ENCODE results near the gene GPLD1. TPM values are rescaled to one million over a fixed set of nuclear protein-coding genes. Genes with fewer than 3 reads are reported as not detected.
"Not testable (repeated sequence)": the region's sequence is repeated elsewhere in the genome, so short reads cannot be mapped to it uniquely, and the experiment has no call there.

The GPLD1 gene
- total RNA-seq, 1 donor = 0.43 TPM

GRCh38 chr6:24405262-24405661 lies 84.1 kb downstream of the GPLD1 start:
- TF ChIP-seq CTCF (IDR thresholded peaks at IDR 0.05; ENCODE audit: insufficient read depth, low read depth, low read length) = no peak
- H3K4me3 ChIP-seq (ENCODE audit: low read depth, low read length) = no peak overlapping the region
- no peak for DNase-seq (ENCODE audit: low read depth)

GRCh38 chr6:24403501-24403824 lies 85.9 kb downstream of the GPLD1 start:
- DNase-seq (ENCODE audit: low read depth) = no peak
- peak overlapping the region; percentile 92 for H3K4me3 ChIP-seq (ENCODE audit: low read depth, low read length)
- TF ChIP-seq CTCF (IDR thresholded peaks at IDR 0.05; ENCODE audit: insufficient read depth, low read depth, low read length) = no peak

- TF ChIP-seq CTCF (IDR thresholded peaks at IDR 0.05; ENCODE audit: insufficient read depth, low read depth, low read length) = no peak
- peak within 1 kb of the TSS; percentile 92 for H3K4me3 ChIP-seq (ENCODE audit: low read depth, low read length)
- peak; percentile 68 for DNase-seq (ENCODE audit: low read depth)
Measured at GRCh38 chr6:24402697-24403500, 86.5 kb downstream of the GPLD1 start, which contains the start of gene MRS2. TSS of gene MRS2 (plus strand) at chr6:24402936. CDS start at chr6:24403047, 111 bp downstream.

- no peak for DNase-seq (ENCODE audit: low read depth)
- no peak overlapping the region for H3K4me3 ChIP-seq (ENCODE audit: low read depth, low read length)
- TF ChIP-seq CTCF (IDR thresholded peaks at IDR 0.05; ENCODE audit: insufficient read depth, low read depth, low read length) = no peak
Measured at GRCh38 chr6:24401458-24401857, 87.9 kb downstream of the GPLD1 start.

GRCh38 chr6:24400045-24401039 lies 89.0 kb downstream of the GPLD1 start:
- H3K4me3 ChIP-seq (ENCODE audit: low read depth, low read length); DNase-seq (ENCODE audit: low read depth): not testable (repeated sequence)

GRCh38 chr6:24397631-24398030 lies 91.7 kb downstream of the GPLD1 start:
- DNase-seq (ENCODE audit: low read depth) = no peak
- TF ChIP-seq CTCF (IDR thresholded peaks at IDR 0.05; ENCODE audit: insufficient read depth, low read depth, low read length) = no peak
- no peak overlapping the region for H3K4me3 ChIP-seq (ENCODE audit: low read depth, low read length)

- TF ChIP-seq CTCF (IDR thresholded peaks at IDR 0.05; ENCODE audit: insufficient read depth, low read depth, low read length) = no peak
- no peak for DNase-seq (ENCODE audit: low read depth)
- no peak overlapping the region for H3K4me3 ChIP-seq (ENCODE audit: low read depth, low read length)
Measured at GRCh38 chr6:24396824-24397223, 92.6 kb downstream of the GPLD1 start.
